ENCODE data around the gene BLMH. TPM values are rescaled to one million over a fixed set of nuclear protein-coding genes. Genes with fewer than 3 reads are reported as not detected.
A peak's percentile ranks its signal among the peaks of the same experiment; 100 is the strongest.

Gene BLMH
- total RNA-seq, 1 donor from 2014 or later = 59.2 TPM

GRCh38 chr17:30199600-30199999 is 92.1 kb downstream of the BLMH start:
- DNase-seq = no peak

Small RNAs within 50 kb of the gene (small RNA-seq; reads per million reads assigned to genes)
- gene RF00154 (ENCODE audit: low replicate concordance) (20.3 reads per million, percentile 94 among the genes with 10 or more reads in this experiment), gene RNU6-1267P (ENCODE audit: low replicate concordance) (not detected)

Other genes with a start within 250 kb of the BLMH start
- 17.0 TPM for gene NSRP1, start 175.1 kb downstream of the BLMH start, total RNA-seq
- 1.8 TPM for gene SLC6A4, start 56.2 kb downstream of the BLMH start, total RNA-seq
- gene TMIGD1, start 42.1 kb upstream of the BLMH start, total RNA-seq = not detected
- gene CPD, start 87.0 kb upstream of the BLMH start, total RNA-seq = 64.2 TPM
- 26.0 TPM for gene GOSR1, start 185.5 kb upstream of the BLMH start, total RNA-seq

All from skin of body (tissue), 3 donors.